Middle frontal gyrus (tissue), 1 donor: ENCODE data around the gene SH3D19.

Experiments
- DNase-seq: peaks from one replicate; pipeline ENCODE4 v3.0.0-alpha.2; 2015; ENCODE audit warnings: low spot score; ENCODE audit errors: extremely low spot score

The SH3D19 gene

GRCh38 chr4:151199319-151200190 lies 125.8 kb downstream of the SH3D19 start:
- DNase-seq = peak; percentile 20

- no peak for DNase-seq
Measured at GRCh38 chr4:151198748-151199147, 126.7 kb downstream of the SH3D19 start.

GRCh38 chr4:151197247-151197646 lies 128.2 kb downstream of the SH3D19 start:
- no peak for DNase-seq

GRCh38 chr4:151195801-151196200 lies 129.6 kb downstream of the SH3D19 start:
- DNase-seq = no peak

GRCh38 chr4:151193414-151193813 lies 132.0 kb downstream of the SH3D19 start:
- DNase-seq = no peak

- no peak for DNase-seq
Measured at GRCh38 chr4:151192556-151193235, 132.7 kb downstream of the SH3D19 start.

GRCh38 chr4:151184523-151185458 lies 140.6 kb downstream of the SH3D19 start:
- DNase-seq = no peak

- no peak for DNase-seq
Measured at GRCh38 chr4:151182455-151182996, 142.9 kb downstream of the SH3D19 start.

GRCh38 chr4:151176685-151177084 lies 148.7 kb downstream of the SH3D19 start:
- DNase-seq = no peak

GRCh38 chr4:151175754-151176631 lies 149.4 kb downstream of the SH3D19 start:
- no peak for DNase-seq

- no peak for DNase-seq
Measured at GRCh38 chr4:151175233-151175632, 150.2 kb downstream of the SH3D19 start.

GRCh38 chr4:151174784-151175183 lies 150.6 kb downstream of the SH3D19 start:
- no peak for DNase-seq

- no peak for DNase-seq
Measured at GRCh38 chr4:151173871-151174270, 151.5 kb downstream of the SH3D19 start.

GRCh38 chr4:151169900-151170299 lies 155.5 kb downstream of the SH3D19 start:
- no peak for DNase-seq

- peak; percentile 67 for DNase-seq
Measured at GRCh38 chr4:151169223-151169622, 156.2 kb downstream of the SH3D19 start.

- no peak for DNase-seq
Measured at GRCh38 chr4:151167561-151167960, 157.8 kb downstream of the SH3D19 start.

GRCh38 chr4:151166636-151167035 lies 158.8 kb downstream of the SH3D19 start:
- DNase-seq = no peak

- no peak for DNase-seq
Measured at GRCh38 chr4:151165205-151166000, 160.0 kb downstream of the SH3D19 start.

GRCh38 chr4:151163855-151164254 lies 161.6 kb downstream of the SH3D19 start:
- no peak for DNase-seq
